ENCODE results near the gene REG3G. TPM values are rescaled to one million over a fixed set of nuclear protein-coding genes. Genes with fewer than 3 reads are reported as not detected.

REG3G gene
- total and polyA plus RNA-seq, 9 donors = not detected

Other genes starting within 250 kb of the REG3G start
- gene REG1B, start 62.3 kb downstream of the REG3G start, total RNA-seq = not detected
- not detected for gene REG1B, start 62.3 kb downstream of the REG3G start, polyA plus RNA-seq (ENCODE audit: insufficient read depth in 1 of 8, insufficient read length in 8 of 8, low replicate concordance in 1 of 8)
- gene REG1A, start 94.8 kb downstream of the REG3G start, total RNA-seq = not detected
- gene REG1A, start 94.8 kb downstream of the REG3G start, polyA plus RNA-seq (ENCODE audit: insufficient read depth in 1 of 8, insufficient read length in 8 of 8, low replicate concordance in 1 of 8) = under 1 TPM in 1 of 8 donors, not detected in 7; 0.57 TPM
- gene REG3A, start 134.1 kb downstream of the REG3G start, total RNA-seq = not detected
- gene REG3A, start 134.1 kb downstream of the REG3G start, polyA plus RNA-seq (ENCODE audit: insufficient read depth in 1 of 8, insufficient read length in 8 of 8, low replicate concordance in 1 of 8) = not detected